Measurements from ENCODE around the gene SHISA2.

- TF ChIP-seq, protein P1, sequence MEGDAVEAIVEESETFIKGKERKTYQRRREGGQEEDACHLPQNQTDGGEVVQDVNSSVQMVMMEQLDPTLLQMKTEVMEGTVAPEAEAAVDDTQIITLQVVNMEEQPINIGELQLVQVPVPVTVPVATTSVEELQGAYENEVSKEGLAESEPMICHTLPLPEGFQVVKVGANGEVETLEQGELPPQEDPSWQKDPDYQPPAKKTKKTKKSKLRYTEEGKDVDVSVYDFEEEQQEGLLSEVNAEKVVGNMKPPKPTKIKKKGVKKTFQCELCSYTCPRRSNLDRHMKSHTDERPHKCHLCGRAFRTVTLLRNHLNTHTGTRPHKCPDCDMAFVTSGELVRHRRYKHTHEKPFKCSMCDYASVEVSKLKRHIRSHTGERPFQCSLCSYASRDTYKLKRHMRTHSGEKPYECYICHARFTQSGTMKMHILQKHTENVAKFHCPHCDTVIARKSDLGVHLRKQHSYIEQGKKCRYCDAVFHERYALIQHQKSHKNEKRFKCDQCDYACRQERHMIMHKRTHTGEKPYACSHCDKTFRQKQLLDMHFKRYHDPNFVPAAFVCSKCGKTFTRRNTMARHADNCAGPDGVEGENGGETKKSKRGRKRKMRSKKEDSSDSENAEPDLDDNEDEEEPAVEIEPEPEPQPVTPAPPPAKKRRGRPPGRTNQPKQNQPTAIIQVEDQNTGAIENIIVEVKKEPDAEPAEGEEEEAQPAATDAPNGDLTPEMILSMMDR (IDR thresholded peaks at IDR 0.05; ENCODE audit: low read depth, low read length, missing input control) = peak; percentile 44
- TF ChIP-seq, protein P2, sequence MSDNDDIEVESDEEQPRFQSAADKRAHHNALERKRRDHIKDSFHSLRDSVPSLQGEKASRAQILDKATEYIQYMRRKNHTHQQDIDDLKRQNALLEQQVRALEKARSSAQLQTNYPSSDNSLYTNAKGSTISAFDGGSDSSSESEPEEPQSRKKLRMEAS (IDR thresholded peaks at IDR 0.05) = no peak
- no peak for TF ChIP-seq SP1 (IDR thresholded peaks at IDR 0.05)
- TF ChIP-seq ZBTB33 (IDR thresholded peaks at IDR 0.05) = no peak
- peak; percentile 70 to 79 for TF ChIP-seq RAD21 (IDR thresholded peaks at IDR 0.05)
Observed at GRCh38 chr13:26062853-26063444, 11.1 kb upstream of the SHISA2 start.

Measured in liver (tissue), 3 donors.